HepG2 (cell line): ENCODE results near the gene CUL2. TPM values are rescaled to one million over a fixed set of nuclear protein-coding genes. Genes with fewer than 3 reads are reported as not detected.

Experiments used
- AKAP8 ChIP-seq: sonication (generic); formaldehyde crosslinking; IDR thresholded peaks from 2 replicates; pipeline ENCODE4 v1.5.1; 2020; ENCODE audit warnings: mild to moderate bottlenecking, missing genetic modification reagents
- CENPT ChIP-seq: sonication (generic); formaldehyde crosslinking; IDR thresholded peaks from 2 replicates; pipeline ENCODE4 v1.8.0; 2022; ENCODE audit warnings: low read depth, mild to moderate bottlenecking, moderate library complexity, missing genetic modification reagents
- EP300 ChIP-seq, 3 experiments: sonication (generic) in 1 of 3; formaldehyde crosslinking in 1 of 3; IDR thresholded peaks; 2 replicates each; pipeline versions ENCODE4 v1.5.1 to v1.6.1; 2011 to 2020; ENCODE audit warnings: low read depth in 2 of 3, low read length in 2 of 3, borderline replicate concordance in 1 of 3, improper control_type of control experiment in 1 of 3, mild to moderate bottlenecking in 1 of 3, missing genetic modification reagents in 1 of 3, moderate library complexity in 1 of 3
- GFI1 ChIP-seq: sonication (generic); formaldehyde crosslinking; IDR thresholded peaks from 2 replicates; pipeline ENCODE4 v1.5.0; 2020; ENCODE audit warnings: missing genetic modification reagents, mild to moderate bottlenecking, borderline replicate concordance
- HNF4G ChIP-seq, 2 experiments: sonication (generic) in 1 of 2; formaldehyde crosslinking in 1 of 2; IDR thresholded peaks; 2 replicates each; pipeline versions ENCODE4 v1.4.0 to v1.6.1; 2011 to 2020; ENCODE audit warnings: borderline replicate concordance in 2 of 2, low read depth in 2 of 2, mild to moderate bottlenecking in 2 of 2, low read length in 1 of 2, missing genetic modification reagents in 1 of 2, moderate library complexity in 1 of 2
- KIAA2018 ChIP-seq: sonication (generic); formaldehyde crosslinking; IDR thresholded peaks from 2 replicates; pipeline ENCODE4 v1.5.0; 2020; ENCODE audit warnings: mild to moderate bottlenecking, missing genetic modification reagents, borderline replicate concordance
- PBX3 ChIP-seq: sonication (generic); formaldehyde crosslinking; IDR thresholded peaks from 2 replicates; pipeline ENCODE4 v1.8.1; 2023; ENCODE audit warnings: missing genetic modification reagents, inconsistent platforms, borderline replicate concordance
- PLSCR1 ChIP-seq: sonication (generic); formaldehyde crosslinking; IDR thresholded peaks from 2 replicates; pipeline ENCODE4 v1.5.0; 2020; ENCODE audit warnings: missing genetic modification reagents, mild to moderate bottlenecking, borderline replicate concordance
- SNRNP70 ChIP-seq: fragments of 200-400 bp; formaldehyde crosslinking; IDR thresholded peaks from 2 replicates; pipeline ENCODE4 v1.6.1; 2017; ENCODE audit warnings: mild to moderate bottlenecking, low read depth, low read length, moderate library complexity
- TARDBP ChIP-seq: sonication (generic); formaldehyde crosslinking; IDR thresholded peaks from 2 replicates; pipeline ENCODE4 v1.8.0; 2022; ENCODE audit warnings: mild to moderate bottlenecking, missing genetic modification reagents
- YEATS4 ChIP-seq: sonication (generic); formaldehyde crosslinking; IDR thresholded peaks from 2 replicates; pipeline ENCODE4 v1.4.0; 2020; ENCODE audit warnings: missing genetic modification reagents, borderline replicate concordance
- ZNF296 ChIP-seq: sonication (generic); formaldehyde crosslinking; conservative IDR thresholded peaks from 2 replicates; pipeline ENCODE4 v1.5.0; 2020; ENCODE audit warnings: mild to moderate bottlenecking, missing genetic modification reagents
- ZNF326 ChIP-seq: sonication (generic); formaldehyde crosslinking; IDR thresholded peaks from 2 replicates; pipeline ENCODE4 v1.4.0; 2020; ENCODE audit warnings: missing genetic modification reagents, borderline replicate concordance
- ZNF543 ChIP-seq: sonication (generic); formaldehyde crosslinking; IDR thresholded peaks from 2 replicates; pipeline ENCODE4 v1.4.0; 2020; ENCODE audit warnings: mild to moderate bottlenecking, missing genetic modification reagents
- ZNF562 ChIP-seq: sonication (generic); formaldehyde crosslinking; IDR thresholded peaks from 2 replicates; pipeline ENCODE4 v1.8.0; 2022; ENCODE audit warnings: missing genetic modification reagents, borderline replicate concordance
- ZNF598 ChIP-seq: sonication (generic); formaldehyde crosslinking; IDR thresholded peaks from 2 replicates; pipeline ENCODE4 v1.5.1; 2020; ENCODE audit warnings: mild to moderate bottlenecking, missing genetic modification reagents, borderline replicate concordance
- ZNF768 ChIP-seq: sonication (generic); formaldehyde crosslinking; IDR thresholded peaks from 2 replicates; pipeline ENCODE4 v1.4.0; 2020; ENCODE audit warnings: missing genetic modification reagents
- polyA plus RNA-seq, 8 experiments: library from polyadenylated mRNA; depleted of rRNA in 3 of 8; stranded (reverse) in 7 of 8; unstranded in 1 of 8; fragments of >200 nt; fragmentation: Illumina TruSeq in 4 of 8; extraction: Trizol in 4 of 8; gene quantifications; 2 replicates each; pipeline versions ENCODE4 v1.2.1 to v1.2.3, GENCODE V29; 2011 to 2016; ENCODE audit warnings: low read depth in 4 of 8, missing spikeins in 1 of 8, mixed read lengths in 1 of 8; ENCODE audit not compliant: insufficient read depth in 1 of 8
- total RNA-seq, 5 experiments: library from RNA; depleted of rRNA; stranded (reverse); fragments of >200 nt; fragmentation: Illumina TruSeq; extraction: Trizol; gene quantifications; 2 replicates each; pipeline ENCODE4 v1.2.3, GENCODE V29; 2016; ENCODE audit warnings: low read depth in 1 of 5

Gene CUL2
- total and polyA plus RNA-seq, 2 of the 13 experiments (the other 11 are each of a cell fraction or from before 2014, with no cell fraction given) = 9.6 to 33.1 TPM

GRCh38 chr10:35090162-35090954 lies at the start of gene CUL2 (continued):
- TF ChIP-seq HNF4G (IDR thresholded peaks at IDR 0.05; ENCODE audit: borderline replicate concordance, low read depth, low read length) (peak; percentile 52; the same call in 1 of the 2 replicates), HNF4G (CRISPR knock-in tag; IDR thresholded peaks at IDR 0.05; ENCODE audit: borderline replicate concordance, low read depth) (no peak), KIAA2018 (CRISPR knock-in tag) (no peak), EP300 (IDR thresholded peaks at IDR 0.05; ENCODE audit: low read depth in 2 of 2, low read length in 2 of 2) (peak; percentile 28 to 63; a peak in 2 of 4 replicates), EP300 (CRISPR knock-in tag; IDR thresholded peaks at IDR 0.05; ENCODE audit: borderline replicate concordance) (peak; percentile 21; the same call in 1 of the 2 replicates), ZNF296 (CRISPR knock-in tag) (no peak), ZNF598 (no peak), ZNF768 (CRISPR knock-in tag) (no peak), CENPT (CRISPR knock-in tag) (no peak), ZNF562 (CRISPR knock-in tag) (no peak), ZNF326 (no peak), SNRNP70 (no peak), AKAP8 (no peak), ZNF543 (CRISPR knock-in tag) (no peak), YEATS4 (CRISPR knock-in tag) (peak; percentile 85), TARDBP (peak; percentile 39; the same call in 1 of the 2 replicates), PLSCR1 (CRISPR knock-in tag) (no peak), GFI1 (CRISPR knock-in tag) (no peak), PBX3 (CRISPR knock-in tag) (no peak)
